Midbrain (tissue), 1 donor: ENCODE measurements around the gene SOX5.

Experiments used
- DNase-seq: peaks from one replicate; lab custom pipeline; 2025; lab: John Stamatoyannopoulos, UW

The SOX5 gene

DNA sequence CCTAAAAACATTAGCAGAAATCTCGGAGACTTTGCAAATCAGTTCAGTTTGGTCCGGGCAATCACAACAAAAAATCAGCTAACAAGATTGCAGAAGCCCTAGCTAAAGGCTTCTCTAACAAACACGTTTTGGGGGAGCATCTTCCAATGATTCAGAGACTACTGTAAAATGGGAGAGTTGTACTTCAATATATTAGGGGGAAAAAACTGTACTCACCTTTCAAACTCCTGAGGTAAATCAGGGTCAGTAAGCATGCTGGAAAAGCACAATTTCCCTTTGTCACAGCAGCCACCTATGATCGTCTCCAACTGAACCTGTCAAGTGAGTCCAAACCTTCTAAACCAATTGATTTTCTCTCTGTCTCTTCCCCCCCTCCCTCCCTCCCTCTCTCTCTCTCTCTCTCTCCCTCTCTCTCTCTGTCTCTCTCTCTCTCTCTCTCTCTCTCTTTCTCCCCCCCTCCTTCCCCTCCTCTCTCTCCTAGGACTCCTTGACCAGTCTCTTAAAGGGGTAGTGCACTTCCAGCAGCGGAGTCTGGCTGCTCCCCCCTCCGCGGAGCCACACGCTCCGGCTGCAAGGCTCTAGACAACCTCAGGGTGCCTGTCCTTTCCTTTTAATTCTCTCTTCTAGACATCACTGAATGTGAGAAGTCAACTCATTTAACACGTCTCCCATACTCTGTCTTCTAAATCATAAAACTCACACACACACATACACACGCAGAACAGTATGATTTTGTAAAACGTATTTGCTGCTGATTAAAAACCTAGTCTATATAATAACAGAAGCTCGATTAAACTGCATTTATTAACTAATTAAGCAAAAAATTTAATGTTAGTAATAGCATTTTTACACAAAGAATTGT is at the start of gene SOX5:
TSS of gene SOX5 (minus strand) at position 323 of the 862 bp plus-strand sequence. CDS start at position 254, 69 bp downstream.
- peak; percentile 46 for DNase-seq

DNA sequence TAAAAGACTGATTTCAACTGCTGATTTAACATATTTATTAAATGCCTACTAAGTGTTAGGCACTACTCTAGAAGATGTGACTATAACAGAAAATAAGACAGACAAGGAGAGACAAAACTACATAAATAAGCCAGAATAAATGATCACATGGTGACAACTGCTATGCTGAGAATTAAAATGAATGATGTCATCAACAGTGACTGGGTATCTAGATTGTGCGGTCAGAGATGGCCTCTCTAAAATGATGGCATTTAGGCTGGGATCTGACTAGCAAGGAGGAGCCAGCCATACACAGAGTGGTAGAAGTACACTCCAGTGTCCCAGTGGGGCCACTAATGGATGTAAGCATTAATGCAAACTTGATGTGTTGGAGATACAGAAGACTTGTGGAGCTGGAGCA is 37.6 kb upstream of the SOX5 start:
- no peak for DNase-seq

GRCh38 chr12:23980826-23981225 is 31.4 kb upstream of the SOX5 start:
- no peak for DNase-seq

GRCh38 chr12:23964812-23965211 is 15.3 kb upstream of the SOX5 start:
- no peak for DNase-seq

- no peak for DNase-seq
Measured at GRCh38 chr12:23959826-23960225, 10.4 kb upstream of the SOX5 start.

- DNase-seq, result no peak
Measured at GRCh38 chr12:23954332-23954731, 4.9 kb upstream of the SOX5 start.

DNA sequence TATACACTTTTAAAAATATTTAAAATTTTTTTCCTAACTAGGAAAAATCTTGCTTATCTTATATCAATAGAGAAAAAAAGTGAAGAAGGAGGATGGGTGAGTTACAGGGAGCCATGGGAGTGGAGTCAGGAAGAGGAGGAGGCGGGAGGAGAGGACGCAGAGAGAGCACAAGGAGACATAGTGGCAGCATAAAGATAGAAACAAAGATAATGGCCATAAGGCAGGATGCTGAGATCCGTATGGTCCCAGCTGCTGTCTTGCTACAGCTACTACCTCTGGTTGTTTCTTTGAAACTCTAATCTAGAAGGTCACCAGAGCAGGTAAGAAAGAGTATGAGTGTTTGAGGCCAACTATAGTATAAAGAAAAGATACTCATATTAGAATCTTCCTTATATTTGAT is 2.6 kb upstream of the SOX5 start:
- no peak for DNase-seq

- DNase-seq, result peak; percentile 11
Measured at GRCh38 chr12:23950775-23951451, 1.4 kb upstream of the SOX5 start.

GRCh38 chr12:23950210-23950774 is 822 bp upstream of the SOX5 start:
- DNase-seq, result peak; percentile 37

- DNase-seq, result no peak
Measured at GRCh38 chr12:23948291-23948690, 1.2 kb downstream of the SOX5 start.

DNA sequence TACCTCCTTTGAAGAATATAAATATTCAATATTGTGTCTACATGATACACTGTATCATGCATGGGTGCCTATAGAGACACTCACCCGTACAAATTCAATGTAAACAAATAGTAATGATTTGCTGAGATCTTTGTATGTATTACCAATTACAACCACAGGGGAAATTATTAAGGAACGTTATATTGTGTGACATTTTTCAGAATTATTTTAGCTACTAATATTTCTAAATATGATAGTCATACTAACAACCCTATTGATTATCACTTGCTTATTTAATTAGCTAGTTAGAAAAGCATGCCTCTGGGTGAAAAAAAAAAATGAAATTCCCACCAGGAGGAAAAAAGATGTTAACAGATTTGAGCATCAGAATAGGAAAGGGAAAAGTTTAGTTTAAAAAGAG is 2.1 kb downstream of the SOX5 start:
- no peak for DNase-seq

- DNase-seq, result no peak
Measured at GRCh38 chr12:23945249-23945648, 4.2 kb downstream of the SOX5 start.

GRCh38 chr12:23944067-23944466 is 5.4 kb downstream of the SOX5 start:
- DNase-seq, result no peak

GRCh38 chr12:23942841-23943240 is 6.6 kb downstream of the SOX5 start:
- DNase-seq, result no peak

GRCh38 chr12:23941780-23942179 is 7.7 kb downstream of the SOX5 start:
- no peak for DNase-seq

GRCh38 chr12:23938422-23938821 is 11.0 kb downstream of the SOX5 start:
- DNase-seq, result no peak

GRCh38 chr12:23931176-23931575 is 18.3 kb downstream of the SOX5 start:
- no peak for DNase-seq

DNA sequence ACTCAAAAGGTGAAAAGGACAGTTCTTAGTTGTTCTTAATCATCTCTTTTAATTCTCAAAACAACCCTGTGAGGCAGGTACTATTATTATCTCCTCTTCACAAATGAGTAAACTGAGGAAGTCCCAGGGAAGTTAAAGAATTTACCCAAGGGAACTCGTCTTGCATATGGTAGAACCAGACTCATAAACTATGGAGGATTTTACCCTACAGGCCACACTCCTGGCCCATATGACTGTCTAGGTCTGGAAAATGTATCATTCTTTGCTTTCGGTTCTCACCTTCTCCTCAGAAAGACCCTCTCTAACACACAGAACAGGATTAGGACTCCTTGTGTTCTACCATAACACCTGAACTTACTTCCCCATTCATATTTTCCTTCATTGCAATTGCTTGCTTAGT is 18.9 kb downstream of the SOX5 start:
- DNase-seq, result no peak

DNA sequence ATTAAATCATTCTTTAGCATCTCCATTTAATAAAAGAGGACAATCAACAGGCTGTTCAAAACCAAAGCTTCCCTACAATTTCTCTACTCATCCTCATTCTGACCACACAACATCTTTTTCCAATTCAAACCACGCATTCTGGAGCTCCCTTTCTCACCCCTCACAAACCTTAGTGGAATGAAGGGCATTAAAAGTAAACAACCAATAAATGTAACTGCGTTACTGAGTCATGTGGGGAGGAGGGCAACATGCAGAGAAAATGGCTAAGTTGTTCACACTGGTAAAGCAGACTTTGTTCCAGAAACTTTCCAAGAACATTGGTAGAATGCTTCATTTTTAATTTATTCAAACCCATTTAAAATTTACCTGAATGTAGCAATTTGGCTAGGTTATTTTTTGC is 19.6 kb downstream of the SOX5 start:
- no peak for DNase-seq

- no peak for DNase-seq
Measured at GRCh38 chr12:23927907-23928306, 21.6 kb downstream of the SOX5 start.

DNA sequence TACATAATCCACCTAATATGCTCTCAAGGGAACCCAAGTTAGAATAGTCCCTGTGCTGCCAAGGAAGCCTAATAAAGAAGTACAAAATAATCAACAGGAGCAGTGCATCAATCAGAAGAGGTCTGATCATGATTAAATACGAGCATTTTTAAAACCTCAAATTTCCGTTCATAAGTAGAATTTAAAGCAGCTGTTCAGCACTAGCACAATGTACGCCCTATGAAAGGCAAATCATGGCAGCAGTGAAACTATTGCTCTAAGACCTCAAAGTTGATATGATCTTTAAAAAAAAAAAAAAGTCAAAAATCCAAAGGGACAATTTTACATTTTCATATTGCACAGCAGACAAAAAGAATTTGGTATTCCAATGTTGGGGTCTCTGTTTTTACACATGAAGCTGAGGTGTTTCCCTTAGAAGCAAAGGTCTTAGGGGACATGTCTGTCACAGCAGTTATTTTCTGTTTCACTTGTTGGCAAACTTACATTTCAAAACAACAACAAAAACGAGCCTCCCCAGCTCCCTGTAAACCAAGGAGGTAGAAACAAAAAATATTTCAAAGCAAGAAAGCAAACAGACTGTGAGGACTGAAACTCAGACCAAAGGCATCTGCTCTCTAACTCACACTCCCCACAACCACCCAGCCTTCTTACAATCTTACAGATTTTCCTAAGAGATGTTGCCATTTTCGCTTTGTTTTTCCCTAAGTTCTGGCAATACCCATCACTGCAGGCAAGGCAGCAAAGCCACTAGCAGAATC is 28.2 kb downstream of the SOX5 start:
- DNase-seq, result no peak

- no peak for DNase-seq
Measured at GRCh38 chr12:23911574-23911973, 37.9 kb downstream of the SOX5 start.
